SK-N-DZ (cell line): ENCODE measurements around the gene DHX8.

Experiments used
- DNase-seq: peaks from one replicate; pipeline ENCODE4 v3.0.0-alpha.2; 2015; ENCODE audit warnings: low spot score

DHX8 gene

DNA sequence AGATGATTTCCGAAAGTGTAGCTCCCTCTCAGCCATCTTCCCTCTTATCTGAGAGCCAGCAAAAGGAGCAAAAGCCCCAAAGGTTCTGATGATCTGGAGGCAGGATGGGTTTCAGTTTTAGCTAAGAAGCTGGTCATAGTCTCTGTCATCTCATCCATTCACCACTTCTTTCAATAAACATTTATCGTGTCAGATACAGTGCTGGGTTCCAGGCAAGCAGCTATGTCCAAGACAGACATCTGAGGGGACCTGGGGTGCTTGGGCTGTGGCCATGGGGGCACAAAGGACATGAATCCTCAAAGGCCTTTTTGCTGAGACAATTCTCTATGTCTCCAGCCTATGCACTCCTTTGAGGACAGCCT lies 63.4 kb downstream of the DHX8 start:
- no peak for DNase-seq

DNA sequence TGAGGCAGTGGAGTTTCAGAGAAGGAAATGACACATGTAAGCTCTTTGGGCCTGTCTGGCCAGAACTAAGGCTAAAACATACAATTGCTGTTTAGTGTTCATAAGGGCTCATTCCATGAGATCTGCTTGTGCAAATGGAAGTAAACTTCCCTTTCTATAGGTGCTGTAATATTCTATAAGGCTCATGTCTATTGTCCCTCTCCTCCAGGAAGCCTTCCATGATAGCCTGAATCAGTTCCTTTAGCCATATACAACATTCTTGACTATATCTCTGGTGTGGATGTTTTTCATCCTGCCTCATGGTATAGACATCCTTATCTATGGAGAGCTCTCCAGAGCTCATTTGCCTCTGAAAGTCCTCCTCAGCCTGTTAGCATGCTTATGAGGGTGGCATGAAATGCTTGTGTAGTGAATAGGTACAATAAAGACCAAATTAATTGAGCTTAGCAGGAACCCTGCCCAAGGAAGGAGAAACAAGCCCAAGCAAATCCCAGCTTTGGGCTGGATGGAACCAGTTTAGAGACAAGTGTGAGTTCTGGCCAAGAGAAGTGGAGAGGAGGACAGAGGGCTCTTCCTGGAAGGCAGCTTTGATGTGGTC lies 64.0 kb downstream of the DHX8 start:
- no peak for DNase-seq

DNA sequence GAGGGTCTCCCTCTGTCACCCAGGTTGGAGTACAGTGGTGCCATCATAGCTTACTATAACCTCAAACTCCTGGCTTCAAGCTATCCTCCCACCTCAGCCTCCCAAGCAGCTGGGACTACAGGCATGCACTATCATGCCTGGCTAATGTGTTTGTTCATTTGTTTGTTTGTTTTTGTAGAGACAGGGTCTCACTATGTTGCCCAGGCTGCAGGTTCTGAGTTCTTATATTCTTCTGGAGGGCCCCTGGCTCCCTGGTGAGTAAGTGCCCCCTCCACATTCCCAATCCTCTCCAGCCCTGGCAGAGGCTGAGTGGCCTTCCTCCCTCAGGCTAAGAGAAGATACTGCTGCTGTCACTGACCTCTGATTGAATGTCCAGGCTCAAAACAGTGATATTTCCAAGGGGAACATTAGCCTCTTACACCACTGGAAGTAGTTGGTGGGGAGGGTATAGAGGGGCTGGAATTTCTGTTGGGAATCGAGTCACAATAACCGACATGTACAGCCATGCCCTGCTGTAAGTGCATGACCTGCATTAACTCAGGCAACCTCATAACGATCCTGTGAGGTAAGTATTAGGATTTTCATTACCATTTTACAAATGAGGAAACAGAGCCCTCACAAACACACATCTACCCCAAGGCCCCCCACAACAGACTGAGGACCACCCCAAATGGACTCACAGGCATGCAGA lies 65.1 kb downstream of the DHX8 start:
- no peak for DNase-seq

DNA sequence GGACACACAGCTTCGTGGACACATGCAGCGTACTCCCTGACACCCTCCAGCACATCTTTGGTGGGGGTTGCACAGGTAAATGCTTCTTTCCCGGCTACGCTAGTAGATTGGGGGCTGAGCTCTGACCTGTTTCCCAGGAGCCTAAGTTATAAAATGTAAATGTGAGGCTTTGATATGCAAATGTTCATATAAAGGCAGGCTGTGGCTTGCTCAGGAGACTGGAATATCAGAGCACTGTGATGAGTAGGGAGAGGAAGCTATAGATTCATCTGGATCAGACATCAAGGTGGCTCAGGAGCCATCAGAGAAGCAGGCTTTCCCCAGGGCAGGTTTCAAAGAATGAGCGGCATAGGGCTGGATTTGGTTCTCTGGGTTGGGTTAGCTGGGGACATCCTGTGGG lies 65.7 kb downstream of the DHX8 start:
- no peak for DNase-seq

DNA sequence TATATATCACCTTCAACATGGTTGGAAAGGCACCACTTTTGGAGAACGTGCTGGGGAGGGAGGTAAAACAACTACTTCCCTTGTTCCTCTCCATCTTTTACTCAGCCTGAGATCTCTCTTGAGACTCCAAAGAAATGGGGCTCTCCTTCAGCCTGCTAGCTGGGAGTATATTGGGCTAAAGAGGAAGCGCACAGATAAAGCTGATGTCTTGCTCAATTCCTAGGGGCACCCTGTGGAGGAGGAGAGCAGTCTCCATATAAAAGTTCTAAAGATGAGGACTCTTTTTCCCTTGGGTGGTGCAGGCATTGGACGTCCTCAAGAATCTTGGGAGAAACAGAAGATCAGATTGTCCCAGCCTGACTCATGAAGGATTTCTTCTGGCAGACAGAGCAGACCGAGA lies 67.0 kb downstream of the DHX8 start:
- DNase-seq, result no peak

DNA sequence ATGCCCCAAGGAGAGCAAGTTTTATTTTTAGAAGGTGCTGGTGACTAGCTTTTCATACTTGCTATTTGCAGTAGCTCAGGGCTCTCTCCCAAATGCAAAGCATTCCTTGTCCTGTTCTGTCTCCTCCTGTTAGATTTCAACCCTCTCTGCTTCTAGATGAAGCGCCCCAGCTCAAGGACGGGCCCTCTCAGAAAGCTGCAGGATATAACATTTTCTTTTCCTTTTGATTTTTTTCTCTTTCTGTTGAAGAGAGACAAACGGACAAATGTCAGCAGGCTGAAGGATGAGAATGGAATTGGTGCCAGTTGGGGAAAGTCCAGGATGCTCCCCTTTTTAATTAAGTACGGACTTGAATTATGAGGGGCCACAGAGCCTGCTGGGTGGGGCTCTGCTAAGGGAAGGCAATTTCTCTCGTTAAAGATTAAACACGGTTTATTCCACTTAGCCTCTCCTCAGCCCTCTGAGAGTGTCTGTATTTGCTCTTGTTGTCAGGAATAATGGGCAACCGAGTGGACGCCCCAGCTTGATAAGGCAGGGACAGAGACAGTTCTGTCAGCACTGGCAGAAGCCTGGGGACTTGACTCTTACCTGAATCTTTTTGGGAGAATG lies 68.6 kb downstream of the DHX8 start:
- DNase-seq, result no peak

DNA sequence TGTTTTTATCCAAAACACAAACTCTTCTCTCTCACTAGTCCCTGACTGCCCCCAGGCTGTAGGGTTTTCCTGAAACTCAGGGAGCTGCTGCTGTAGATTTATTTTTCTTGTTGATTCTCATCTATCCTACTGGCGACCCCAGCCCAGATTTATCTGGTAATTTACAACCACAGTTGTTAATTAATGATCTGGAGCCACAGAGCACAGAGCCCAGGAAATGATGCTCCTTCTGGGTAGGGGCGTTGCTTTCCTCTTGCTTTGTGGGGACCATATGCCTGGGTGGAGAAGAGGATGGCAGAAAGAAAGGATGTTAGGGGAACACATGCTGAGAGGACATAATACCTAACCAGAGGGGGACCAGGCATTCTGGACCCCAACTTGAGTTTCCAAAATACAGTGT lies 69.8 kb downstream of the DHX8 start:
- DNase-seq, result no peak

DNA sequence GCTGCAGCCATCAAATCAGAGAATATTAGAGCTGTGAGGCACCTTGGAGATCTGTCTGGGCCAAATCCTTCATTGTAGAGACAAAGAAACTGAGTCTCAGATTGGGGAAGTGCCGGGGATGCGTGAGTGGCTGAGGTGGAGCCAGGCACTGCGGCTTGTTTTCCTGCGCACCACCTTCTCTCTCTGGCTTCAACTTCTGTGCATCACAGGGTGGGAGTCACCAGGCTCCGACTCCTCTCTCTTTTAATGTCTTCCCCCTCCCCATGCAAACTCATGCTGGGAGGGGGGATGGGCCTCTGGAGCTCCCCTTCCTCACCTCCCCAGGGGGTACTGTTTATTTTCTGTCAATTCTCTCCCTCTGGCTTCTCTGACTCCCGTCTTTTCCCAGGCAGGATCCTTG lies 71.1 kb downstream of the DHX8 start:
- no peak for DNase-seq

DNA sequence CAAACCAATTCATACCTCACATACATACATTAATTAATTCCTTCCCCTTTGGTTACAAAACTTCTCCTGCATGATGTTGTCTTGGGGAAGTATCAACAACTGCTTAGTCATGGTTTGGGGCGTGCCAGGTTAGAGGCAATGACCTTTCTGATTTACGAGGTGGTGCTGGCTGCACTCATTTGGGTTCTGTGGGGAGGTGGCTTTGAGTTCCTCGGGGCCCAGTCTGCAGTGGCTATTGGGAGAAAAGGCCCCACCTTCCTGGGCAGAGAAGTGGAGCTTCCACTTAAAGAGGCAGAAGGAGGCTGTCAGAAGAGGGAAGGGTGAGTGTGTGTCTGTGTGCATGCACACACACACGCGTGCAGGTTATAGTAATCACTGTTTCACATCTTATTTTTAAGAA lies 72.5 kb downstream of the DHX8 start:
- DNase-seq, result no peak

DNA sequence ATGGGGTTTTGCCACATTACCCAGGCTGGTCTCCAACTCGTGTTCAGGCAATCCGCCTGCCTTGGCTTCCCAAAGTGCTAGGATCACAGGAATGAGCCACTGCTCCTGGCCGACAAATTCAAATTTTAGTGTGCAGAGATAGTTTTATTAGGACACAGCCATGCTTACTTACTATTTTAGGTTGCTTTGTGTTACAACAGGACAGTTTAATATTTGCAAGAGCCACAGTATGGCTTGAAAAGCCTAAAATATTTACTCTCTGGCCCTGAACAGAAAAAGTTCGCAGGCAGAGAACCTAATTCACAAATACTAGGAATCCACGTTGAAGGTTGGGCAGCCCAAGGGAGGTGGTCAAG lies 75.0 kb downstream of the DHX8 start:
- no peak for DNase-seq

DNA sequence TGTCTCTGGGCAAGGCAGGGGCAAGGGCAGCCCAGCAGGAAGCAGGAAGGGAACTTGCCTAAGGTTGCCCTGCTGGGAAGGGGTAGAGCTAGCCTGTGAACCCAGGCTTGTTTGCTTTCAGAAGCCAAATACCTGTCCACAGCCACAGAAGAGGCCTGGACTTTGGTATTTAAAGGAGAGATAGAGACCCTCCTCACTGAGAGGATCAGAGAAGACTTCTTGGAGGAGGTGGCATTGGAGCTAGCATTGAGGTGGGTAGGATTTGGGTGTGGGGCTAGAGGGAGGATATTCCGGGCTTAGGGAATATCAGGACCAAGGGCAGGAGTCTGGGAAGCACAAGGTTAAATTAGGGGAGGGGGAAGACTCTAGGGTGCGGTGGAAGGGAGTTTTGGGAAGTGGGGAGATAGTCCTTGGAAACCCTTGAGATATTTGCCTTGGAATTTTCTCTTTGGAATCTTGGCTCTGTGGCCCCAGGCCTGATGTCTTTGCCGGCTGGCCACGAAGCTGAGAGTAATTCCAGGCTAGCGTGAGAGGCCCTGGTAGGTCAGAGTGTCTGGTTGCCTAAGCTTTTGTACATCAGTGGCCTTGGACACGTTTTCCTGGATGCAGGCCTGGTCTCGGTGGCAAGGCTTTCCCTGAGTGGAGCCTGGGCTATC lies 75.5 kb downstream of the DHX8 start:
- no peak for DNase-seq

DNA sequence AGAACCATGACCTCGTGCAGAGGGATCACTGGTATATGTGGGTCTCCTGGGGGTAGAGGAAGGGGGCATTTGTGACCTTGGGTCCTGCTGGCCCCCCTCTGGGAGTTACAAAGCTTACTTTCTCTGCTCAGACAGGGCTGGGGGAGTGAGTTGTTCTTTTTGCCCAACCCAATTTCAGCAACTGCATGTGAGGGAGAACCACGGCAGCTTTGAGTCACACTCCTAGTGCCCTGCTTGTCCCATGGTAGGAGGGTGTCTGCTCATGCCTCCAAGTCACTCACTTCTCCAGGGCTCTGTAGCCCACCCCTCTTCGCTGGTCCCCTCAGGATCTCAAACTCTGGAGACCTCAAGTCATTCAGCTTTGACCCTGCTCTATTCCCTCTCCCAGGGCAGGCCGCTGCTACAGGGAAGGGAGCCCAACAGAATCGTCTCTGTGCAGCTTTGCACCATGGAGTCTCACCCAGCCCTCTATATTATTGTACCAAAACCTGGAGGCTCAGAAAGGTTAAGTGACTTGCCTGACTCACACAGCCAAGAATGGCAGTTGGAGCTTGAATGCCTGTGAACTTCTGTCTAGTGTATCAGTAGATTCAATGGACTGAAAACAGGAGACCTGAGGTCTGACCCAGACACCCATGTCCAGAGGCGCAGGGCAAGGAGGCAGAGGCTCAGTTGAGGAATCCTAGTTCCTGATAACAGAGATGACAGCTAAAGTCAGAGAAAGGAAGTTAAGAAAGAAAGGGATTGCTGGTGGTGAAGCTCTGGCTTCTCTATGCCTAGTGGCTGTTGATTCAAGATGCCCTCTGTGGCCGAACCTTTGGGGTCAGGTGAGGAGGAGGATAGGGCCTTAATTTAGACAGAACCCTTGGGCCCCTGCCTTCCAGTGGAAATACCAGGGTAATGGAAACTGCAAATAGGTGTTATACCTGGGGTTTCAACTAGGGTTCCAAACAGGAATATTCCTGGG lies 77.0 kb downstream of the DHX8 start:
- no peak for DNase-seq

DNA sequence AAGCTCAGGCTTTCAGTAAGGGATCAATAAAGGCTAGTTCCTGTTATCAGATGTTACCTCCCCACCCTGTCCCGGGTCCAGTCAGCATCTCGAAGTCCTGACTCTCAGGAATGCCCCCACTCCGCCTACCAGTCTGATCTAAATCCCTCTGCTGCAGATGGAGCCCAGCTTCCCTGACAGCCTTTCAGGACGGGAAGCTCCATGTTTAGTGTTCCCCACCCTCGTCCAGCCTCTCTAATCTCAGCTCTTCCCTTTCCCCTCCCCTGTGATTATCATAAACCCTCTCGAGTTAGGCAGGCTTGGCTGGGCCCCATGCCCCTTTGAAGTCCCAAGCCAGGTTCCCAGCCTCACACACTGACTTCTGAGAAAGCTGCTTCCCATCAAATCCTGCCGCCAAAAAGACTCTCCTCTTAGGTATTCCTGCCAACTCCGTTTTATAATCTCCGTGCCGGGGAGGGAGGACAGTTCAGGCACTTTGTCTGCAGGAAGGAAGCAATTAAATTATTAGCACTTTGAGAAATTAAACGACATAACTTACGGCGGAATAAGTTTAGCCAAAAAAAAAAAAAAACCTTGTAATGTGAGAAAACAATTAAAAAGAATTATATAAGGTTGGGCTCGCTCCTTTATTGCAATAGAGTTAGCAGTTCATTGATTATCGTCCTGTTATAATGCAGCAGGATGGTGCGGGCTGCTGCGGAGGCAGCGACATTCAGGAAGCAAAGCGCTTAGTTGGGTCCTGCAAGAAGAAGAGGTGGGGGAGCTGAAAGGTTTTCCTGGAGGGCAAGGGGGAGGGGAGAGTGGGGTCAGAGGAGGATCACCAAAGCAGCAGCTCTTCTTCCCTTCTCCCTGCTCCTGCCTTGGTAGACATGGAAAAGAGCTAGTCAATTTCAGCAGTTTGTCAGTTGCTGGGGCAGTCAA lies 79.2 kb downstream of the DHX8 start:
- no peak for DNase-seq

DNA sequence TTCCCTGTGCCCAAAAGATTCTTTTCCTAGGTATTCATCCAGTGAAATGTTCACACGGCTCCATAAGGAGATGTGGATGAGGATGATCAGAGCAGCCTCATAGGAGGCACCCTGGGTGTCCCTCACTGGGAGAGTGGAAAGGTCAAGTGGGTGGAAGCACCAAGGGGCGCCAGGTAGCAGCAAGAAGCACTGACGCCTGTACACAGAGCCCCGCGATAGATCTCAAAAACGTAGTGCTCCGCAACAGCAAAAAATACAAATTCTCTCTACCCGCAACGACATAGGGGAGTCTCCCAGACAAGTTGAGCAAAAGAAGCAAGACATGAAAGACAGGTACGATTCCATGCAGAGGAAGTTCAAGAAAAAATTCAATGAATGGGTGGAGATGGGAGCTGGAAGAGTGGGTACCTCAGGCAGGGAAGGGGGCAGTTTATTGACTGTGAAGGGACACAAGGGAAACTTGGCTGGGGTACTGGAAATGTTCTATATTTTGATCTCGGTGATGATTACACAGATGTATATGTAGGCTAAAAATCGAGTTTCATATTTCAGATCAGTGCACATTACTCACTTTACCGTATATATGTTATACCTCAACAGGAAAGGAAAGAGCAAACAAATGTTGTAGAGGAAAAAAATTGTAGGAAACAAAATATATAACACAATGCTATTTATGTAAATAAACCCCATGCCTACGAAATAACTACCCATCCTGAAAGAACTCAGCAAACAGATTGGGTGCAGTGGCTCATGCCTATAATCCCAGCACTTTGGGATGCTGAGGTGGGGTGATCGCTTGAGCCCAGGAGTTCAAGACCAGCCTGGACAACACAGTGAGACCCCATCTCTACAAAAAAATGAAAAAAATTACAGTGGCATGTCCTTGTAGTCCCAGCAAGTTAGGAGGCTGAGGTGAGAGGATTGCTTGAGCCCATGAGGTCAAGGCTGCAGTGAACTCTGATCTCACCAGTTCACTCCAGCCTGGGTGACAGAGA lies 80.1 kb downstream of the DHX8 start:
- no peak for DNase-seq

DNA sequence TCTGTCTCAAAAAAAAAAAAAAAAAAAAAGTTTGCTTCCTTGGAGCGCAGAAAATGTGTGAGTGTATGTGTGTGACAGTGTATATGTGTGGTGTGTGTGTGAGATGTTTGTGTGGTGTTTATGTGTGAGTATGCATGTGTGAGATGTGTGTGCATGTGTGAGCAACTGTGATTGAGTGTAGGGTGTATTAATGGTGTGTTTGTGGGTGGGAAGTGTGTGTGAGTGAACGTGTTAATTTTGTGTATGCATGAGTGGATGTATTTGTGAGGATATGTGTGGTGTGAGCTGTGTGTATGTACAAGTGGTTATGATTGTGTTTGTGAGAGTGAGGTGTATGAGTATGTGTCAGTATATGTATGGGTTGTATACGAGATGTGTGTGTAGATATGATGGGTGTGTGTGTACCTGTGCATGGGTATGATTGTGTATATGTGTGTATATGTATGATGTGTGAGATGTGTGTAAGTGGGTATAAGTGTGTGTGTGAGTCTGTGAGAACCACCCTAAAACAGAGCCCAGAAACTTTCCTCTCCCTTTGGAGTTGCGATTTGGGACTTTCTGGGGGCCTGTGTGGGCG lies 84.8 kb downstream of the DHX8 start:
- DNase-seq, result no peak

DNA sequence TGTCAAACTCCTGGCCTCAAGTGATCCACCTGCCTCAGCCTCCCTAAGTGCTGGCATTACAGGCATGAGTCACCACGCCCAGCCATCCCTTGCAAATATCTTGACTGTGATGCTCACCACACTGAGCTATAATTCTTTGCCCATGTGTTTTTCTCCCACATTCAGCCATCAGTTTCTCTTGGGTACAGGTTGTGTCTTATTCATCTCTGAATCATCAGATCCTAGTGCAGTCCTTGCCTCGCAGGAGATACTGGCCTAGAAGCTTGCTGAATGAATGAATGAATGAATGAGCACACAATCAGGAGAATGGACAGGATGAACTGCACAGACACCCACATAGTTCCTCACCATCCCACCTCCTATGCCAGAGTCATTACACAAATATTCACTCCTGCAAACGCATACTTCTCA lies 86.7 kb downstream of the DHX8 start:
- DNase-seq, result no peak

DNA sequence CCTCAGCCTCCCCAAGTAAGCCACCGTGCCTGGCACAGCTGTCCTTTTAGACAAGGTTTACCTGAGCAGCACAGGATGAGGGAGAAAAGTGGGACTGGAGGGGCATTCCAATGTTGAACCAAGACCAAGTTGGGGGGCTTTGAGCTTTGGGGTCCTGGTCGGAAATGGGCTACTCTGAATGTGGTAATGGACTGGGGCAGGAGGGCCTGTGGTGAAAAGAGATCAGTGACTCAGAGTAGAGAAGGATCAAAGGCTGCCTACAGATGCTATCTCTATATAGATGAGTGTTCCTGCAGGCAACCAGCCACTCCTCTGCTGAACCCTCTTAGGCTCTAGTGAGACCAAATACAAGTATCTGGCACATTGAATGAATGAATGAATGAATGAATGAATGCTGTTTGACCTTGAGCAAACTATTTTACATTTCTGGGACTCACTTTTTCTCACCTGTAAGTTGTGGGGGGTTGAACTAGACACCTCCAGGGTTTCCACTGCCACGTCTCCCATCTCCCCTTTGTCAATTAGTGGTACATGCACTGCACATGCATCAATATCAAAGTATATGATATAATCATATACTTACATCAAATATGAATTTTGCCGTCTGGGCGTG lies 88.7 kb downstream of the DHX8 start:
- no peak for DNase-seq

DNA sequence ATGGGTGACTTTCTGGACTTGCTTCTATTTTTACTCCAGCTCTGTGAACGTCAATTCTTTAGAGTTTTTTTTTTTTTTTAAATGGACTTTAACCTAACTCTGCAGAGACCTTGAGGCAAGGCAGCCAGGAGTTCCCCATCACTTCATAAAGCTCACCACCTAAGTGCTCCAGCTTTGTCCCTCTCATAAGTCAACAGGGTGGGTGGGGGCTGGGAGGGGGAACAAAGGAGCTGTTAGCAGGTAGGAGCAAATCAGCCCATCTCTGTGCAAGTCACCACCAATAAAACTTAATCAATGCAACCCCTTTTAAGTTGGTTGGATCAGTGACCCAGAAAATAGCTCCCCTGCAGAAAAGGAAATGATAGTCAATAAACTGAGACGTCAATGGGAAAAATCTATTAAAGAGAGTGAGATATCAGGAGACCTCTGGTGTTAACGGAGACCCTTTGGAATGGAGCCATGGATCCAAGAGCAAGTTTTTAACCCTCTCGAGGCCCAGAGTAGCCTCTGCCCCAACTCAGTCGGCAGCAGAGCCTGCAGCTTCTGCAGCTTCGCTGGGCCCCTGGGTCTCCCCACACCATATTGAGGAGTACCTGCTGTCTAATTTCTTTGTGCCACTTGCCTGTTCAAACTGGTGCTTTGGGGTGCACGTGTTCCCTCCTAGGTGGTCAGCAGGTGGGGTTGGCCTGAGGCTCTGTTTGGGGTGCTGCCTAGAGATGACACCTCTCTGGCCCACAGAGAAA lies 90.0 kb downstream of the DHX8 start:
- no peak for DNase-seq
